HL-60 (cell line): Measurements from ENCODE around the gene HSD11B2.

ENCODE experiments used
- DNase-seq, 2 experiments: peaks; one replicate each; pipeline ENCODE4 v3.0.0-alpha.2; 2010 to 2020; ENCODE audit warnings: low read depth in 1 of 2, low spot score in 1 of 2
- H3K27ac ChIP-seq: fragments of 250-450 bp; sonication (Bioruptor Pico); replicated peaks from 2 replicates; pipeline ENCODE4 v1.5.1; 2020; ENCODE audit warnings: mild to moderate bottlenecking, moderate library complexity
- H3K27me3 ChIP-seq: fragments of 250-450 bp; sonication (Bioruptor Pico); 2 replicates; pipeline ENCODE4 v1.5.1; 2021; ENCODE audit warnings: mild to moderate bottlenecking, moderate library complexity; ENCODE audit not compliant: insufficient read depth, poor library complexity, severe bottlenecking
- H3K4me3 ChIP-seq: replicated peaks from 2 replicates; pipeline ENCODE4 v1.5.1; 2011; ENCODE audit warnings: mild to moderate bottlenecking, control low read depth, low read length; ENCODE audit not compliant: insufficient read depth
- CTCF ChIP-seq: IDR thresholded peaks from one replicate; pipeline ENCODE4 v1.5.1; 2011; ENCODE audit warnings: low read length, control low read depth, inconsistent platforms; ENCODE audit not compliant: insufficient read depth
- GABPA ChIP-seq: IDR thresholded peaks from 2 replicates; pipeline ENCODE4 v1.6.1; 2012; ENCODE audit warnings: low read depth
- POLR2AphosphoS5 ChIP-seq: IDR thresholded peaks from 2 replicates; pipeline ENCODE4 v1.6.1; 2012; ENCODE audit warnings: low read depth
- REST ChIP-seq: IDR thresholded peaks from 2 replicates; pipeline ENCODE4 v1.6.1; 2012; ENCODE audit warnings: low read depth; ENCODE audit not compliant: insufficient replicate concordance
- SPI1 ChIP-seq: IDR thresholded peaks from 2 replicates; pipeline ENCODE4 v1.6.1; 2012; ENCODE audit warnings: low read depth, mild to moderate bottlenecking, borderline replicate concordance

HSD11B2 gene

GRCh38 chr16:67393788-67394154 is 37.1 kb upstream of the HSD11B2 start:
- no peak for DNase-seq
- H3K27me3 ChIP-seq = peaks cover 20% of the 10 kb centered on the region
- no peak overlapping the region for H3K27ac ChIP-seq
- TF ChIP-seq CTCF (no peak), REST (no peak), POLR2AphosphoS5 (no peak), GABPA (no peak), SPI1 (no peak)
- H3K4me3 ChIP-seq = no peak overlapping the region

GRCh38 chr16:67394155-67395104 is 36.5 kb upstream of the HSD11B2 start:
- TF ChIP-seq GABPA = no peak
- peak; percentile 97 for TF ChIP-seq SPI1
- peak in 1 of 2 experiments; percentile 86 for DNase-seq
- Histone ChIP-seq H3K4me3 (no peak overlapping the region), H3K27me3 (peaks cover 20% of the 10 kb centered on the region), H3K27ac (no peak overlapping the region)

GRCh38 chr16:67395105-67395457 is 35.8 kb upstream of the HSD11B2 start:
- TF ChIP-seq GABPA (no peak), SPI1 (no peak), CTCF (no peak), POLR2AphosphoS5 (no peak), REST (no peak)
- Histone ChIP-seq H3K27me3 (peaks cover 20% of the 10 kb centered on the region), H3K4me3 (no peak overlapping the region), H3K27ac (no peak overlapping the region)
- DNase-seq = no peak

- TF ChIP-seq POLR2AphosphoS5 (no peak), GABPA (no peak), CTCF (no peak), REST (no peak), SPI1 (no peak)
- H3K27me3 ChIP-seq = peaks cover 20% of the 10 kb centered on the region
Measured at GRCh38 chr16:67395458-67396158, 35.3 kb upstream of the HSD11B2 start.

More at GRCh38 chr16:67395458-67396158, 35.3 kb upstream of the HSD11B2 start:
- H3K27ac ChIP-seq = no peak overlapping the region
- H3K4me3 ChIP-seq = no peak overlapping the region
- DNase-seq = no peak
